Central memory CD8-positive, alpha-beta T cell (primary cell): ENCODE results near the gene SLC25A24.
"Not testable (repeated sequence)": the region's sequence is repeated elsewhere in the genome, so short reads cannot be mapped to it uniquely, and the experiment has no call there.

Experiments
- ATAC-seq: fragments of 150-1000 bp; cut with Tn5 transposase; replicated peaks from 2 replicates; pipeline ENCODE4 v1.10.0; 2022; ENCODE audit warnings: mild to moderate bottlenecking, moderate FRiP score, moderate number of reproducible peaks; ENCODE audit not compliant: poor library complexity, severe bottlenecking; ENCODE audit errors: extremely low read depth
- DNase-seq, 2 donors: peaks; one replicate each; pipeline ENCODE4 v3.0.0; 2021; ENCODE audit warnings: low spot score in 2 of 2
- H3K27ac Mint-ChIP-seq: one replicate; pipeline ENCODE4 v1.8.0; 2022; ENCODE audit warnings: low read depth, mild to moderate bottlenecking, moderate library complexity, mixed read lengths
- H3K27me3 Mint-ChIP-seq: one replicate; pipeline ENCODE4 v1.8.0; 2022; ENCODE audit warnings: mixed read lengths
- H3K36me3 Mint-ChIP-seq: one replicate; pipeline ENCODE4 v1.8.0; 2022; ENCODE audit warnings: mild to moderate bottlenecking, moderate library complexity, mixed read lengths; ENCODE audit not compliant: insufficient read depth
- H3K4me1 Mint-ChIP-seq: one replicate; pipeline ENCODE4 v1.8.0; 2022; ENCODE audit warnings: mixed read lengths
- H3K4me3 Mint-ChIP-seq: one replicate; pipeline ENCODE4 v1.8.0; 2022; ENCODE audit warnings: mild to moderate bottlenecking, moderate library complexity, mixed read lengths
- H3K9me3 Mint-ChIP-seq: one replicate; pipeline ENCODE4 v1.8.0; 2022; ENCODE audit warnings: mixed read lengths

Gene SLC25A24

GRCh38 chr1:108190001-108190634 lies 10.0 kb downstream of the SLC25A24 start:
- no peaks in the 10 kb centered on the region for H3K27me3 Mint-ChIP-seq
- ATAC-seq (no peak), DNase-seq (no peak)
- H3K4me3 Mint-ChIP-seq = no peak overlapping the region
- H3K36me3 Mint-ChIP-seq = peaks cover 3% of the 10 kb centered on the region
- peak overlapping the region; percentile 38 for H3K27ac Mint-ChIP-seq
- H3K9me3 Mint-ChIP-seq = peaks cover 11% of the 10 kb centered on the region
- peaks cover 15% of the 10 kb centered on the region for H3K4me1 Mint-ChIP-seq

- Mint-ChIP-seq H3K4me1 (peaks cover 15% of the 10 kb centered on the region), H3K4me3 (no peak overlapping the region), H3K27me3 (no peaks in the 10 kb centered on the region), H3K9me3 (peaks cover 11% of the 10 kb centered on the region), H3K36me3 (peaks cover 4% of the 10 kb centered on the region), H3K27ac (no peak overlapping the region)
- no peak for DNase-seq
- no peak for ATAC-seq
These were observed 11.3 kb downstream of the SLC25A24 start for GRCh38 chr1:108188801-108189200.

GRCh38 chr1:108182959-108183700 lies 17.0 kb downstream of the SLC25A24 start:
- Mint-ChIP-seq H3K4me3 (no peak overlapping the region), H3K27ac (peak overlapping the region; percentile 77), H3K4me1 (peaks cover 22% of the 10 kb centered on the region), H3K9me3 (peaks cover 5% of the 10 kb centered on the region), H3K36me3 (peaks cover 23% of the 10 kb centered on the region), H3K27me3 (no peaks in the 10 kb centered on the region)
- ATAC-seq (no peak), DNase-seq (no peak)

GRCh38 chr1:108179018-108179417 lies 21.1 kb downstream of the SLC25A24 start:
- Mint-ChIP-seq H3K27me3 (no peaks in the 10 kb centered on the region), H3K27ac (no peak overlapping the region), H3K4me3 (no peak overlapping the region), H3K36me3 (peaks cover 29% of the 10 kb centered on the region), H3K4me1 (peaks cover 37% of the 10 kb centered on the region), H3K9me3 (no peaks in the 10 kb centered on the region)
- ATAC-seq (no peak), DNase-seq (no peak)

- H3K27me3 Mint-ChIP-seq, H3K9me3 Mint-ChIP-seq, H3K4me3 Mint-ChIP-seq, DNase-seq, ATAC-seq, H3K27ac Mint-ChIP-seq, H3K4me1 Mint-ChIP-seq: not testable (repeated sequence)
- peaks cover 13% of the 10 kb centered on the region for H3K36me3 Mint-ChIP-seq
These were observed 37.7 kb downstream of the SLC25A24 start for GRCh38 chr1:108162409-108162808.

GRCh38 chr1:108159951-108160350 lies 40.2 kb downstream of the SLC25A24 start:
- ATAC-seq, H3K27me3 Mint-ChIP-seq, H3K9me3 Mint-ChIP-seq, H3K27ac Mint-ChIP-seq, H3K4me3 Mint-ChIP-seq, H3K4me1 Mint-ChIP-seq, DNase-seq: not testable (repeated sequence)
- peaks cover 17% of the 10 kb centered on the region for H3K36me3 Mint-ChIP-seq

GRCh38 chr1:108158893-108159453 lies 41.2 kb downstream of the SLC25A24 start:
- Mint-ChIP-seq H3K36me3 (peaks cover 24% of the 10 kb centered on the region), H3K4me1 (no peaks in the 10 kb centered on the region), H3K4me3 (no peak overlapping the region)

GRCh38 chr1:108154314-108154713 lies 45.8 kb downstream of the SLC25A24 start:
- ATAC-seq (no peak), DNase-seq (no peak)
- Mint-ChIP-seq H3K4me1 (no peaks in the 10 kb centered on the region), H3K27ac (no peak overlapping the region), H3K9me3 (no peaks in the 10 kb centered on the region), H3K27me3 (no peaks in the 10 kb centered on the region), H3K36me3 (peaks cover 19% of the 10 kb centered on the region), H3K4me3 (no peak overlapping the region)

More at GRCh38 chr1:108158893-108159453, 41.2 kb downstream of the SLC25A24 start:
- Mint-ChIP-seq H3K27ac (no peak overlapping the region), H3K27me3 (no peaks in the 10 kb centered on the region), H3K9me3 (no peaks in the 10 kb centered on the region)
- no peak for ATAC-seq
- no peak for DNase-seq

GRCh38 chr1:108152782-108153222 lies 47.3 kb downstream of the SLC25A24 start:
- Mint-ChIP-seq H3K4me1 (no peaks in the 10 kb centered on the region), H3K9me3 (no peaks in the 10 kb centered on the region), H3K27ac (no peak overlapping the region), H3K4me3 (no peak overlapping the region), H3K36me3 (peaks cover 15% of the 10 kb centered on the region), H3K27me3 (no peaks in the 10 kb centered on the region)
- DNase-seq (no peak), ATAC-seq (no peak)

GRCh38 chr1:108151548-108151947 lies 48.6 kb downstream of the SLC25A24 start:
- Mint-ChIP-seq H3K27me3 (no peaks in the 10 kb centered on the region), H3K27ac (no peak overlapping the region), H3K4me3 (no peak overlapping the region), H3K4me1 (no peaks in the 10 kb centered on the region), H3K36me3 (peaks cover 15% of the 10 kb centered on the region), H3K9me3 (no peaks in the 10 kb centered on the region)
- no peak for DNase-seq
- ATAC-seq = no peak

GRCh38 chr1:108149796-108150467 lies 50.2 kb downstream of the SLC25A24 start:
- Mint-ChIP-seq H3K9me3 (no peaks in the 10 kb centered on the region), H3K4me3 (no peak overlapping the region), H3K27me3 (no peaks in the 10 kb centered on the region), H3K4me1 (no peaks in the 10 kb centered on the region), H3K36me3 (peaks cover 11% of the 10 kb centered on the region), H3K27ac (no peak overlapping the region)
- DNase-seq (no peak), ATAC-seq (no peak)

- not testable (repeated sequence) for H3K36me3 Mint-ChIP-seq, H3K27me3 Mint-ChIP-seq, H3K4me1 Mint-ChIP-seq, H3K9me3 Mint-ChIP-seq, H3K4me3 Mint-ChIP-seq, DNase-seq, ATAC-seq, H3K27ac Mint-ChIP-seq
These were observed 55.6 kb downstream of the SLC25A24 start for GRCh38 chr1:108144569-108144968.
